HG03066 (cell line): ENCODE data around the gene MEST.
"Not testable (repeated sequence)": the region's sequence is repeated elsewhere in the genome, so short reads cannot be mapped to it uniquely, and the experiment has no call there.

Experiments
- ATAC-seq: cut with Tn5 transposase; IDR thresholded peaks from one replicate; pipeline ENCODE4 v1.9.1; 2021; ENCODE audit warnings: low read depth; ENCODE audit not compliant: unreplicated experiment

The MEST gene

DNA sequence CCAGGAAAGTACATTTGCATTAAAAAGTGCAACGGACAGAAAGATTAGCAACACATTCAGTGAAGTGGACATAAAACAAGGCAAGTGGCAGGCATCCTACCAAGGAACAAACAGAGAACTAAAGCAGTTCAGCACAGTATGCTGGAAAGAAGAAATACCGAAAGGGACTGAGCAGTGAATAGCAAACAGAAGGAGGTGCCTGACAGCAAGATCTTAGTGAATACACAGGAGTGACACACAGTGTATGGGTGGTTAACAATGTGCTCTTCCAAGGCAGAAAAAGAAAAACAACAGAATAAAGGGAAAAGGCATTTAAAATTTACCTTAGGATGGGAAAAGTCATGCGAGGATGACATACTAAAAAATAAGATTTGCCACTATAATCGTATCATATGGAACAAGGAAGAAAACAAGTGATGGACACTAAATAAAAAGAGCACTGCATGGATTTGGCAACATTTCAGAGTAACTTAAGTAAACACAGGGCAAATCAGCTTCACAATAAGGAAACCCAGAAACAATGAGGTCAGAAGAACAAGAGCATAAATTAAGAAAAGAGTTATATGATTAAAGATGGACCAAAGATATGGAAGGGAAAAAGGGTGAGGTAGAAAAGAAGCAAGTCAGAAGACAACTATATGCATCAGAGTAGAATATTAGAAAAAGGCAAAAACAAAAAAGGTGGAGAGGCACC, 29.5 kb downstream of the MEST start:
- ATAC-seq = no peak

DNA sequence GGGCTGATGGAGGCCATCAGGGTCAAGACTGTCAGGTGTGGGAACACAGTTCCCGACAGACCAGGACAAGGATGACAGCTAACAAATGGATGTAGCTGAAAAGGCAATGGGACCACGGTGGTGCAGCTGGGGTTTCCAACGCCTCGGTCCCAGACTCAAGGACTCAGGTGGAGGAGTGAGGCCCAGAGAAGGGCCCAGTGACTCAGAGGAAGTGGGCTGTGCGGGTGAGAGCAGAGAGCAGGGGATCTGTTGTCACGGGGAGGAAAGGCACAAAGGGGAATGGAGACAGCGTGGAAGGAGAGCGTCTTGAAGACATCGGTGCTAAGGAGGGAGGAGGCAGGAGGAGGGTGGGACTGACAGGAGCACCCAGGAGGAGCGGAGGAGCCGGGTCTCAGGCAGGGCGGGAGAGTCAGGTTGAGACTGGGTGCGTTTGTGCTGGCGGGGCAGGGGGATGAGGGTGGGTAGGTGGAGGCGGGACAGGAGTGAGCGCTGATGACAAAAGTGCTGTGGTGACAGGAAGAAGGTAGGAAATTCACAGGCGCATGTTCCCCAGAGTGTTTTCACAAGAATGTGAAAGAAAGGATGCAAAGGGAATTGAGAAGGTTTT, 31.7 kb downstream of the MEST start:
- not testable (repeated sequence) for ATAC-seq

- ATAC-seq = no peak
Measured at GRCh38 chr7:130524628-130525027, 32.7 kb downstream of the MEST start.

DNA sequence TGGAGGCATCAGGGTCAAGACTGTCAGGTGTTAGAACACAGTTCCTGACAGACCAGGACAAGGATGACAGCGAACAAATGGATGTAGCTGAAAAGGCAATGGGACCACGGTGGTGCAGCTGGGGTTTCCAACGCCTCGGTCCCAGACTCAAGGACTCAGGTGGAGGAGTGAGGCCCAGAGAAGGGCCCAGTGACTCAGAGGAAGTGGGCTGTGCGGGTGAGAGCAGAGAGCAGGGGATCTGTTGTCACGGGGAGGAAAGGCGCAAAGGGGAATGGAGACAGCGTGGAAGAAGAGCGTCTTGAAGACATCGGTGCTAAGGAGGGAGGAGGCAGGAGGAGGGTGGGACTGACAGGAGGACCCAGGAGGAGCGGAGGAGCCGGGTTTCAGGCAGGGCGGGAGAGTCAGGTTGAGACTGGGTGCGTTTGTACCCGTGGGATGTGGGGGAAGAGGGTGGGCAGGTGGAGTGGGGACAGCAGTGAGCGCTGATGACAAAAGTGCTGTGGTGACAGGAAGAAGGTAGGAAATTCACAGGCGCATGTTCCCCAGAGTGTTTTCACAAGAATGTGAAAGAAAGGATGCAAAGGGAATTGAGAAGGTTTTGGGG, 36.0 kb downstream of the MEST start:
- ATAC-seq = not testable (repeated sequence)

DNA sequence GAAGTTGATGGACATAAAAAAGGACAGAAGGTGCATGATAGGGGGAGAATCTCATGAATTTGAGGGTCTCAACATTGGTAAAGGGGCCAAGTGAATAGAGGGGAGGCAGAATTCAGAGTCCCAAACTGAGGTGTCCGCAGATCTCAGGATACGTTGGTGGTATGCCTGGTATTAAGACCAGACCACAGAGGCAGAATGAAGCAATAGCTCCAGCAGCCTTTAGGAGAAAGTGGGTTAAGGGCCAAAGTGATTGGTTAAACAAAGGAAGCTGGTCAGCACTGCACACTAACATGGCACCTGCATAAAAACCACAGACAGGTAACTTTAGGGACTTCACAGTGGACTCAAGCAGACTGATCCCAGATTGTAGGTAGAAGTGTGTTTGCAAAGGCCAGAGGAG, 37.5 kb downstream of the MEST start:
- ATAC-seq = no peak

DNA sequence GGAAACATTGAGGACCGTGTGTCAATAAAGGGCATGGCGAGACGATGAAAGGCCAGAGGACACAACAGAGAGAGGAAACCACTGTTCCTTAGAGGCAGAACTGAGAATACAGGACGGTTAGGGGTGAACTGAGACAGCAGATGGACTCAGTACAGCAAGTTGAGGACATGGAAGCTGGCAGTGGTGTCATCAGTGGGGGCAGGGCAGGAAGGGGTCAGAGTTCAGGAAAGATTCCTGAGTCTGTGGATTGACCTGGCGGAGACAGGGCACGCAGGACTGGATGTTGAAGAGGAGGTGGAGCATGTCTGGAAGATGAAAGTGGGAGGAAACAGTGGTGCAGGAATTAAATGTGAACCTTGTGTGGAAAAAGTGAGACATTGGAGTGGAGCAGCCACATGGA, 46.0 kb downstream of the MEST start:
- ATAC-seq = not testable (repeated sequence)

DNA sequence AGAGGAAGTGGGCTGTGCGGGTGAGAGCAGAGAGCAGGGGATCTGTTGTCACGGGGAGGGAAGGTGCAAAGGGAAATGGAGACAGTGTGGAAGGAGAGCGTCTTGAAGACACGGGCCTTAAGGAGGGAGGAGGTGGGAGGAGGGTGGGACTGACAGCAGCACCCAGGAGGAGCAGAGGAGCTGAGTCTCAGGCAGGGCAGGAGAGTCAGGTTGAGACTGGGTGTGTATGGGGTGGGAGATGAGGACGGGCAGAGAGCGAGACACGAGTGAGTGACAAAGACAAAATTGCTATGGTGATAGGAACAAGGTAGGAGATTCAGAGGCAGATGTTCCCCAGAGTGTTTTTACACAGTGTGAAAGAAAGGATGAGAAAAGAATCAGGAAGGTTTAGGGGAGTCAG, 49.4 kb downstream of the MEST start:
- ATAC-seq = not testable (repeated sequence)

DNA sequence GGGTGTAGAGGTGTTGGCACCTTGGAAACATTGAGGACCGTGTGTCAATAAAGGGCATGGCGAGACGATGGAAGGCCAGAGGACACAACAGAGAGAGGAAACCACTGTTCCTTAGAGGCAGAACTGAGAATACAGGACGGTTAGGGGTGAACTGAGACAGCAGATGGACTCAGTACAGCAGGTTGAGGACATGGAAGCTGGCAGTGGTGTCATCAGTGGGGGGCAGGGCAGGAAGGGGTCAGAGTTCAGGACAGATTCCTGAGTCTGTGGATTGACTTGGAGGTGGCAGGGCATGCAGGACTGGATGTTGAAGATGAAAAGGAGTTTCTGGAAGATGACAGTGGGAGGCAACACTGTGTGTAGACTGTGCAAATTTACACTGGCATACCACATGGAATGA, 50.4 kb downstream of the MEST start:
- not testable (repeated sequence) for ATAC-seq

DNA sequence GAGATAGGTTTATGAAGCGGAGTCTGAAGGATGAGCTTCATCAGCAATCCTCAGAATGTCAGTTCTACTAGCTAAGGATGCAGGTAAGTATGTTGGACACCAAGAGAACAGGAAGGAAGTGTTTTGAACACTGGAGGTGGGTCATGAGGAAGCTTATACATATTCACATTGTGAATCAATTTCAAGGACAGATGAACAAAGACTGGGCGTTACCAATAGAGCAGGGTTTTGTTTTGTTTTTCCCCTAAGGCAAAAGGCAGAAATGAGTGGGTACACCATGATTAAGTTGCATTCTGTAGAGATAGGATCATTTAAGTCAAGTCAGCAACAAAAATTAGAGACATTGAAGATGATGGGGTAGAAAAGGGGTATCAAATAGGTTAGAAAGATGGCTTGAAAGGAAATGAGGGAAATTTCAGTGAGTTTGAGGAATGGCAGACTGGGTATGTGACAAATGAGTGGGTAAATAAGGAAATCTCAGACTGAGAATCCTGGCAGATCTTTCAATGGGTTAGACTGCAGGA, 51.7 kb downstream of the MEST start:
- no peak for ATAC-seq

GRCh38 chr7:130544356-130544755, 52.5 kb downstream of the MEST start:
- ATAC-seq = no peak

- ATAC-seq = no peak
Measured at GRCh38 chr7:130553398-130554029, 61.6 kb downstream of the MEST start.

GRCh38 chr7:130554481-130554880, 62.6 kb downstream of the MEST start:
- ATAC-seq = no peak
